H9 (cell line): Measurements from ENCODE around the gene VAV2. TPM values are rescaled to one million over a fixed set of nuclear protein-coding genes. Genes with fewer than 3 reads are reported as not detected.

ENCODE experiments used
- DNase-seq: peaks from one replicate; pipeline ENCODE4 v3.0.0-alpha.2; 2017
- H2AFZ ChIP-seq: one replicate; pipeline ENCODE4 v1.6.1; 2013; ENCODE audit warnings: mild to moderate bottlenecking, low read length, control low read depth, moderate library complexity
- H2AK5ac ChIP-seq: 2 replicates; pipeline ENCODE4 v1.6.1; 2013; ENCODE audit warnings: low read length, control low read depth, mixed read lengths; ENCODE audit not compliant: insufficient read length
- H2BK120ac ChIP-seq: one replicate; pipeline ENCODE4 v1.6.1; 2013; ENCODE audit warnings: low read depth, mild to moderate bottlenecking, low read length, control low read depth, inconsistent platforms; ENCODE audit not compliant: poor library complexity, severe bottlenecking
- H2BK12ac ChIP-seq: 2 replicates; pipeline ENCODE4 v1.6.1; 2013; ENCODE audit warnings: low read length, control low read depth, mixed read lengths, low read depth; ENCODE audit not compliant: insufficient read length
- H2BK15ac ChIP-seq: 2 replicates; pipeline ENCODE4 v1.6.1; 2013; ENCODE audit warnings: low read depth, low read length, control low read depth
- H2BK20ac ChIP-seq: one replicate; pipeline ENCODE4 v1.6.1; 2013; ENCODE audit warnings: low read depth, mild to moderate bottlenecking, low read length, control low read depth, inconsistent platforms; ENCODE audit not compliant: poor library complexity, severe bottlenecking
- H2BK5ac ChIP-seq: 2 replicates; pipeline ENCODE4 v1.6.1; 2013; ENCODE audit warnings: low read length, control low read depth, mixed read lengths; ENCODE audit not compliant: insufficient read length
- H3K14ac ChIP-seq: 2 replicates; pipeline ENCODE4 v1.6.1; 2013; ENCODE audit warnings: low read length, control low read depth; ENCODE audit not compliant: insufficient read depth
- H3K18ac ChIP-seq: 2 replicates; pipeline ENCODE4 v1.6.1; 2013; ENCODE audit warnings: low read depth, mild to moderate bottlenecking, mixed read lengths, low read length, control low read depth; ENCODE audit not compliant: insufficient read length
- H3K23ac ChIP-seq: 2 replicates; pipeline ENCODE4 v1.6.1; 2013; ENCODE audit warnings: low read length, control low read depth, mixed read lengths, low read depth; ENCODE audit not compliant: insufficient read length
- H3K23me2 ChIP-seq: 2 replicates; pipeline ENCODE4 v1.6.1; 2013; ENCODE audit warnings: low read depth, mild to moderate bottlenecking, mixed read lengths, low read length, control low read depth; ENCODE audit not compliant: insufficient read length, poor library complexity, severe bottlenecking
- H3K27ac ChIP-seq: 2 replicates; pipeline ENCODE4 v1.5.1; 2013; ENCODE audit warnings: low read length, control low read depth, mixed read lengths, low read depth; ENCODE audit not compliant: insufficient read length
- H3K27me3 ChIP-seq: 2 replicates; pipeline ENCODE4 v1.6.1; 2013; ENCODE audit warnings: low read length, control low read depth, inconsistent platforms; ENCODE audit not compliant: insufficient read depth
- H3K4ac ChIP-seq: 2 replicates; pipeline ENCODE4 v1.6.1; 2013; ENCODE audit warnings: low read depth, mild to moderate bottlenecking, control low read depth, inconsistent platforms, low read length, moderate library complexity
- H3K4me1 ChIP-seq: 2 replicates; pipeline ENCODE4 v1.6.1; 2013; ENCODE audit warnings: low read length, control low read depth, inconsistent platforms; ENCODE audit not compliant: insufficient read depth
- H3K4me2 ChIP-seq: 2 replicates; pipeline ENCODE4 v1.6.1; 2013; ENCODE audit warnings: low read length, control low read depth, mixed read lengths; ENCODE audit not compliant: insufficient read length, insufficient read depth
- H3K56ac ChIP-seq: 2 replicates; pipeline ENCODE4 v1.6.1; 2013; ENCODE audit warnings: low read depth, mild to moderate bottlenecking, mixed read lengths, low read length, control low read depth; ENCODE audit not compliant: insufficient read length
- H3K79me1 ChIP-seq: 2 replicates; pipeline ENCODE4 v1.6.1; 2013; ENCODE audit warnings: low read depth, mild to moderate bottlenecking, moderate library complexity, low read length, control low read depth, inconsistent platforms; ENCODE audit not compliant: insufficient read depth, poor library complexity, severe bottlenecking
- H3K79me2 ChIP-seq: 2 replicates; pipeline ENCODE4 v1.6.1; 2013; ENCODE audit warnings: low read length, control low read depth, inconsistent platforms; ENCODE audit not compliant: insufficient read depth
- H3K9ac ChIP-seq: 2 replicates; pipeline ENCODE4 v1.6.1; 2013; ENCODE audit warnings: low read length, control low read depth, mixed read lengths; ENCODE audit not compliant: insufficient read length; ENCODE audit errors: extremely low read depth
- H3K9me3 ChIP-seq: one replicate; pipeline ENCODE4 v1.6.1; 2013; ENCODE audit warnings: low read depth, low read length, inconsistent platforms; ENCODE audit not compliant: control insufficient read depth
- H3T11ph ChIP-seq: one replicate; pipeline ENCODE4 v1.6.1; 2013; ENCODE audit warnings: mild to moderate bottlenecking, low read length, control low read depth, inconsistent platforms
- H4K20me1 ChIP-seq: one replicate; pipeline ENCODE4 v1.6.1; 2013; ENCODE audit not compliant: control insufficient read depth, insufficient read length, insufficient read depth
- H4K5ac ChIP-seq: 2 replicates; pipeline ENCODE4 v1.6.1; 2013; ENCODE audit warnings: low read depth, mild to moderate bottlenecking, mixed read lengths, low read length, control low read depth; ENCODE audit not compliant: insufficient read length
- H4K8ac ChIP-seq: replicated peaks from 2 replicates; pipeline ENCODE4 v1.6.1; 2013; ENCODE audit warnings: low read length, control low read depth, mixed read lengths, low read depth; ENCODE audit not compliant: insufficient read length
- H4K91ac ChIP-seq: 2 replicates; pipeline ENCODE4 v1.6.1; 2013; ENCODE audit warnings: low read depth, mild to moderate bottlenecking, moderate library complexity, mixed read lengths, low read length, control low read depth; ENCODE audit not compliant: insufficient read length
- H3K27ac Mint-ChIP-seq, 3 experiments: 2 replicates in 2 of 3; 3 replicates in 1 of 3; pipeline ENCODE4 v1.8.0; 2020 to 2021; ENCODE audit warnings: mixed read lengths in 3 of 3, mild to moderate bottlenecking in 1 of 3, moderate library complexity in 1 of 3
- H3K27me3 Mint-ChIP-seq: 2 replicates; pipeline ENCODE4 v1.8.0; 2021; ENCODE audit warnings: low read depth, mild to moderate bottlenecking, moderate library complexity, mixed read lengths
- H3K36me3 Mint-ChIP-seq, 3 experiments: 2 replicates in 2 of 3; 3 replicates in 1 of 3; pipeline ENCODE4 v1.8.0; 2020 to 2021; ENCODE audit warnings: low read depth in 3 of 3, mixed read lengths in 3 of 3; ENCODE audit not compliant: insufficient read depth in 1 of 3
- H3K4me1 Mint-ChIP-seq, 2 experiments: 2 replicates each; pipeline ENCODE4 v1.8.0; 2020; ENCODE audit warnings: mixed read lengths in 2 of 2
- H3K4me3 Mint-ChIP-seq, 2 experiments: 2 replicates in 1 of 2; 3 replicates in 1 of 2; pipeline ENCODE4 v1.8.0; 2020 to 2021; ENCODE audit warnings: mild to moderate bottlenecking in 2 of 2, mixed read lengths in 2 of 2, moderate library complexity in 1 of 2
- H3K9me3 Mint-ChIP-seq, 2 experiments: 2 replicates in 1 of 2; 3 replicates in 1 of 2; pipeline ENCODE4 v1.8.0; 2020; ENCODE audit warnings: mild to moderate bottlenecking in 2 of 2, mixed read lengths in 2 of 2, moderate library complexity in 1 of 2
- WGBS: extraction: QIAGEN DNeasy Blood & Tissue Kit; methylation state at CpG from one replicate; pipeline ENCODE4 v1.1.7; 2013; ENCODE audit warnings: missing lambda C conversion rate, low lambda C conversion rate, mixed read lengths; ENCODE audit not compliant: insufficient read length; ENCODE audit errors: extremely low coverage; 5-methylcytosine and 5-hydroxymethylcytosine counted together
- total RNA-seq: library from RNA; stranded (reverse); gene quantifications from 2 replicates; pipeline ENCODE4 v1.2.1, GENCODE V29; 2021
- TF ChIP-seq, protein P1 (sequence below): fragments of 200-600 bp; sonication (generic); conservative IDR thresholded peaks from 3 replicates; pipeline ENCODE4 v1.8.0; 2021; ENCODE audit warnings: antibody characterized with exemption, mild to moderate bottlenecking

VAV2 gene
- total RNA-seq, 1 experiment from 2014 or later: 58.7 TPM

DNA sequence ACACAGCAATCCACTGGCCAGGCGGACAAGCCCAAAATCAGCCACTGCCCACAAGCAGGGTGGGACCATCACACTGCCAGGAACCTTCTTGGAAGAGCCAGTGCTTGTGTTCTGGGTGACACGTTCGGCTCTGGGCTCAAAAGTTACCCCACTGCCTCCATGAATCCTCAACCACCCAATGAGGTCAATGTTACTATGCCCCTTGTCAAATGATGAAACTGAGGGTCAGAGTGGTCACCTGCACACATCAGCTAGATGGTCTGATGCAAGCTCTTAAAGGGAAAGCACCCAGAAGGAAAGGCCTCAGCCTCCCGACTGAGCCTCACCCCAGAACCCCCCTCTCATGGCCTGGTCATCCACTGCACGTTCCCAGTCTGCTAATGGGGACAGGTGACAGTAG, 114.8 kb downstream of the VAV2 start:
- no peak overlapping the region for H2BK15ac ChIP-seq
- H3T11ph ChIP-seq: no peak overlapping the region
- no peak overlapping the region for H3K18ac ChIP-seq
- peaks cover 42% of the 10 kb centered on the region in 2 experiments for H3K4me1 Mint-ChIP-seq
- no peak overlapping the region for H2AK5ac ChIP-seq
- H3K4ac ChIP-seq: no peak overlapping the region
- no peak overlapping the region for H2AFZ ChIP-seq
- H3K79me2 ChIP-seq: no peaks in the 10 kb centered on the region; the same call in 1 of the 2 replicates
- H4K5ac ChIP-seq: no peak overlapping the region
- no peak overlapping the region for H2BK120ac ChIP-seq
- no peak overlapping the region for H3K9ac ChIP-seq
- H3K36me3 Mint-ChIP-seq: peaks cover 0 to 3% (median 0%) of the 10 kb centered on the region in 3 experiments; a peak in 2 of 7 replicates
- no peaks in the 10 kb centered on the region for H3K27me3 ChIP-seq
- no peak overlapping the region for H3K56ac ChIP-seq
- no peak overlapping the region for H3K4me3 Mint-ChIP-seq
- TF ChIP-seq, protein P1, sequence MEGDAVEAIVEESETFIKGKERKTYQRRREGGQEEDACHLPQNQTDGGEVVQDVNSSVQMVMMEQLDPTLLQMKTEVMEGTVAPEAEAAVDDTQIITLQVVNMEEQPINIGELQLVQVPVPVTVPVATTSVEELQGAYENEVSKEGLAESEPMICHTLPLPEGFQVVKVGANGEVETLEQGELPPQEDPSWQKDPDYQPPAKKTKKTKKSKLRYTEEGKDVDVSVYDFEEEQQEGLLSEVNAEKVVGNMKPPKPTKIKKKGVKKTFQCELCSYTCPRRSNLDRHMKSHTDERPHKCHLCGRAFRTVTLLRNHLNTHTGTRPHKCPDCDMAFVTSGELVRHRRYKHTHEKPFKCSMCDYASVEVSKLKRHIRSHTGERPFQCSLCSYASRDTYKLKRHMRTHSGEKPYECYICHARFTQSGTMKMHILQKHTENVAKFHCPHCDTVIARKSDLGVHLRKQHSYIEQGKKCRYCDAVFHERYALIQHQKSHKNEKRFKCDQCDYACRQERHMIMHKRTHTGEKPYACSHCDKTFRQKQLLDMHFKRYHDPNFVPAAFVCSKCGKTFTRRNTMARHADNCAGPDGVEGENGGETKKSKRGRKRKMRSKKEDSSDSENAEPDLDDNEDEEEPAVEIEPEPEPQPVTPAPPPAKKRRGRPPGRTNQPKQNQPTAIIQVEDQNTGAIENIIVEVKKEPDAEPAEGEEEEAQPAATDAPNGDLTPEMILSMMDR: no peak
- no peak overlapping the region for H2BK20ac ChIP-seq
- H3K27me3 Mint-ChIP-seq: no peaks in the 10 kb centered on the region
- no peak overlapping the region for H4K8ac ChIP-seq
- no peaks in the 10 kb centered on the region for H3K9me3 Mint-ChIP-seq
- H3K27ac ChIP-seq: no peak overlapping the region
- H3K79me1 ChIP-seq: no peaks in the 10 kb centered on the region
- no peak overlapping the region for H3K14ac ChIP-seq
- H4K91ac ChIP-seq: no peak overlapping the region
- no peaks in the 10 kb centered on the region for H3K23me2 ChIP-seq
- H2BK12ac ChIP-seq: no peak overlapping the region
- H3K23ac ChIP-seq: no peak overlapping the region
- no peak overlapping the region for H2BK5ac ChIP-seq
- H3K4me1 ChIP-seq: no peaks in the 10 kb centered on the region
- H4K20me1 ChIP-seq: no peaks in the 10 kb centered on the region
- H3K9me3 ChIP-seq: no peaks in the 10 kb centered on the region
- no peak for DNase-seq
- no CpG with 5 or more reads among the region's 5 CpGs for WGBS
- no peak overlapping the region for H3K4me2 ChIP-seq
- H3K27ac Mint-ChIP-seq: peak overlapping the region in 2 of 3 experiments; percentile 77 to 82; a peak in 6 of 7 replicates
